HEK293 (cell line): Measurements from ENCODE around the gene ALG5.
A peak's percentile ranks its signal among the peaks of the same experiment; 100 is the strongest.

Experiments
- CTCF ChIP-seq: fragments of 450-650 bp; formaldehyde crosslinking; IDR thresholded peaks from 2 replicates; pipeline ENCODE4 v1.5.1; 2016; ENCODE audit warnings: missing biosample characterization, missing genetic modification characterization
- ELK4 ChIP-seq: IDR thresholded peaks from 2 replicates; pipeline ENCODE4 v1.6.1; 2011; ENCODE audit warnings: mild to moderate bottlenecking, low read depth, low read length, borderline replicate concordance
- HOXA7 ChIP-seq: sonication (generic); formaldehyde crosslinking; IDR thresholded peaks from 2 replicates; pipeline ENCODE4 v1.8.1; 2022; ENCODE audit warnings: missing genetic modification reagents, borderline replicate concordance
- KLF10 ChIP-seq: fragments of 450-650 bp; IDR thresholded peaks from 2 replicates; pipeline ENCODE4 v1.5.1; 2018; ENCODE audit warnings: missing biosample characterization, mild to moderate bottlenecking, missing genetic modification characterization
- MZF1 ChIP-seq: fragments of 450-650 bp; formaldehyde crosslinking; IDR thresholded peaks from 2 replicates; pipeline ENCODE4 v1.5.1; 2017; ENCODE audit warnings: missing biosample characterization, missing genetic modification characterization, borderline replicate concordance
- PRDM10 ChIP-seq: fragments of 450-650 bp; formaldehyde crosslinking; IDR thresholded peaks from 2 replicates; pipeline ENCODE4 v1.5.1; 2016; ENCODE audit warnings: missing biosample characterization, missing genetic modification characterization
- SP3 ChIP-seq: fragments of 450-650 bp; formaldehyde crosslinking; IDR thresholded peaks from 2 replicates; pipeline ENCODE4 v1.5.1; 2016; ENCODE audit warnings: missing biosample characterization, missing genetic modification characterization
- TCF7L2 ChIP-seq: IDR thresholded peaks from 2 replicates; pipeline ENCODE4 v1.6.1; 2011; ENCODE audit warnings: low read depth, mild to moderate bottlenecking, inconsistent platforms, low read length, moderate library complexity, borderline replicate concordance
- ZBTB11 ChIP-seq: fragments of 450-650 bp; formaldehyde crosslinking; conservative IDR thresholded peaks from 2 replicates; pipeline ENCODE4 v1.5.1; 2016; ENCODE audit warnings: low read depth, missing biosample characterization, missing genetic modification characterization
- ZBTB17 ChIP-seq: fragments of 450-650 bp; formaldehyde crosslinking; IDR thresholded peaks from 2 replicates; pipeline ENCODE4 v1.5.1; 2016; ENCODE audit warnings: missing biosample characterization, missing genetic modification characterization
- ZFP37 ChIP-seq: fragments of 450-650 bp; formaldehyde crosslinking; IDR thresholded peaks from 2 replicates; pipeline ENCODE4 v1.5.1; 2016; ENCODE audit warnings: missing biosample characterization, missing genetic modification characterization
- ZNF148 ChIP-seq: fragments of 450-650 bp; formaldehyde crosslinking; IDR thresholded peaks from 2 replicates; pipeline ENCODE4 v1.5.0; 2017; ENCODE audit warnings: missing biosample characterization, missing genetic modification characterization, borderline replicate concordance
- ZNF157 ChIP-seq: fragments of 450-650 bp; formaldehyde crosslinking; IDR thresholded peaks from 2 replicates; pipeline ENCODE4 v1.5.1; 2016; ENCODE audit warnings: missing biosample characterization, missing genetic modification characterization
- ZNF221 ChIP-seq: fragments of 450-650 bp; formaldehyde crosslinking; IDR thresholded peaks from 2 replicates; pipeline ENCODE4 v1.5.1; 2017; ENCODE audit warnings: missing biosample characterization, missing genetic modification characterization, borderline replicate concordance
- ZNF280C ChIP-seq: fragments of 450-650 bp; formaldehyde crosslinking; IDR thresholded peaks from 2 replicates; pipeline ENCODE4 v1.5.1; 2016; ENCODE audit warnings: missing biosample characterization, missing genetic modification characterization
- ZNF324 ChIP-seq: fragments of 450-650 bp; formaldehyde crosslinking; IDR thresholded peaks from 2 replicates; pipeline ENCODE4 v1.5.1; 2016; ENCODE audit warnings: missing biosample characterization, missing genetic modification characterization
- ZNF362 ChIP-seq: fragments of 450-650 bp; formaldehyde crosslinking; IDR thresholded peaks from 2 replicates; pipeline ENCODE4 v1.5.1; 2016; ENCODE audit warnings: missing biosample characterization, missing genetic modification characterization
- ZNF501 ChIP-seq: fragments of 450-650 bp; formaldehyde crosslinking; IDR thresholded peaks from 2 replicates; pipeline ENCODE4 v1.5.1; 2016; ENCODE audit warnings: missing biosample characterization, missing genetic modification characterization
- ZNF510 ChIP-seq: fragments of 450-650 bp; formaldehyde crosslinking; IDR thresholded peaks from 2 replicates; pipeline ENCODE4 v1.5.1; 2018; ENCODE audit warnings: mild to moderate bottlenecking, missing genetic modification characterization, missing biosample characterization; ENCODE audit not compliant: insufficient replicate concordance
- ZNF677 ChIP-seq: fragments of 450-650 bp; IDR thresholded peaks from 2 replicates; pipeline ENCODE4 v1.5.0; 2018; ENCODE audit warnings: missing biosample characterization, mild to moderate bottlenecking, missing genetic modification characterization, moderate library complexity
- ZSCAN18 ChIP-seq: fragments of 450-650 bp; formaldehyde crosslinking; IDR thresholded peaks from 2 replicates; pipeline ENCODE4 v1.5.1; 2016; ENCODE audit warnings: missing biosample characterization, missing genetic modification characterization

Gene ALG5

GRCh38 chr13:37047032-37047431 is 47.9 kb upstream of the ALG5 start (continued):
- TF ChIP-seq ZBTB11 (no peak), ZBTB17 (tag by site-specific recombination) (peak; percentile 85), ZNF501 (tag by site-specific recombination) (peak; percentile 88), CTCF (no peak), ZNF324 (tag by site-specific recombination) (peak; percentile 82; the same call in 1 of the 2 replicates), TCF7L2 (peak; percentile 80), ZFP37 (no peak), MZF1 (no peak), HOXA7 (CRISPR knock-in tag) (no peak), SP3 (no peak), ZNF677 (tag by site-specific recombination) (no peak), ZNF157 (no peak), PRDM10 (tag by site-specific recombination) (0 out of 2 replicates have a peak, but pooled peaks have one; percentile 16), ZNF510 (tag by site-specific recombination) (no peak), ZNF280C (no peak), ZNF362 (peak; percentile 60; the same call in 1 of the 2 replicates), ZNF148 (tag by site-specific recombination) (no peak), ZNF221 (tag by site-specific recombination) (no peak), ELK4 (no peak), ZSCAN18 (no peak), KLF10 (tag by site-specific recombination) (peak; percentile 86)
